ENCODE measurements around the gene CR1.
"Not testable (repeated sequence)": the region's sequence is repeated elsewhere in the genome, so short reads cannot be mapped to it uniquely, and the experiment has no call there.

The CR1 gene

DNA sequence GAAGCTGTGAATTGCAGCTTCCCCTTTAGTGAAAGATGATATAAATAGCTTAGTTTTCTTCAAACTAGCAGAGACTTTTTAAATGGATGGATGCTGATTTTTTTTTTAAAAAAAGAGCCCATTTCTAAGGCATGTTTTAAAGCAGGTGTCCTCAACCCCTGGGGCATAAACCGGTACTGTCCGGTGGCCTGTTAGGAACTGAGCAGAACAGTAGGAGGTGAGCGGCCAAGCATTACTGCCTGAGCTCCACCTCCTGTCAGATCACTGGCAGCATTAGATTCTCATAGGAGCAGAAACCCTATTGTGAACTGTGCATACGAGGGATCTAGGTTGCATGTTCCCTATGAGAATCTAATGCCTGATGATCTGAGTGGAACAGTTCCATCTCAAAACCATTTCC, 180.2 kb downstream of the CR1 start:
- DNase-seq (ENCODE audit: low spot score) = no peak

DNA sequence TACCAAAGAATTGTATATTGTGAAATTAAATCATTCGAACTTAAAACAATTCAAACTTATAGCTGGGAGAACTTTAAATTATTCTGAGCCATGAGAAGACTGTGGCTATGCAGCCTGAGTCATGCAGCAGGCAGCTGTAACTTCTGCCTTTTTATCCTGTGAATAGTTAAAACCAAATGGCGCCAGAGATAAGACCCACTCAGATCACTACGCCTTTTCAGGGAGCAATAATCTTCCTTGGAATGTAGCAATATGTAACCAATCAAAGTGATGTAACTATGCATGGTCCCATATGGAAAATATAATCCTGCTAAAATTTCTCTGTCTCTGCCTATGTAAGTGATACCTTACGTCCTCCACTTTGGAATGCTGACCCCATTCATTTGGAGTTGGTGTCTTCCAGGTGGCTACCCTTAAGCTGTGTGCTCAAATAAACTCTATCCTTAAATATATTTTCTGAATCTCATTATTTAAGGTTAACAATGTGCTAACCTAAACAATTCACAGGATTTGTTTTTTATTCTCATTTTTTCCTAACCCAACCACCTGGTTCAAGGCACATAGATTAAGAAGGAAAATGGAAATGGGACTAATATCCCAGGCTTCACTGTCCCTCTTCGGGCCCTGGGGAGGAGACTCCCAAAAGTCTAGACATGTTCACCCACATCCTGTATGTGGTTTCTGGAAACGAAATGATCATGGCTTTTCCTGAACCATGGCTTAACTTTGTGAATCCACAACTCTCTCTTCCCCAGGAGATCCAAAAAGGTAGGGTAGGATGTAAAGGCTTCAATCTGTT, 184.8 kb downstream of the CR1 start:
- DNase-seq (ENCODE audit: low spot score) = not testable (repeated sequence)

DNA sequence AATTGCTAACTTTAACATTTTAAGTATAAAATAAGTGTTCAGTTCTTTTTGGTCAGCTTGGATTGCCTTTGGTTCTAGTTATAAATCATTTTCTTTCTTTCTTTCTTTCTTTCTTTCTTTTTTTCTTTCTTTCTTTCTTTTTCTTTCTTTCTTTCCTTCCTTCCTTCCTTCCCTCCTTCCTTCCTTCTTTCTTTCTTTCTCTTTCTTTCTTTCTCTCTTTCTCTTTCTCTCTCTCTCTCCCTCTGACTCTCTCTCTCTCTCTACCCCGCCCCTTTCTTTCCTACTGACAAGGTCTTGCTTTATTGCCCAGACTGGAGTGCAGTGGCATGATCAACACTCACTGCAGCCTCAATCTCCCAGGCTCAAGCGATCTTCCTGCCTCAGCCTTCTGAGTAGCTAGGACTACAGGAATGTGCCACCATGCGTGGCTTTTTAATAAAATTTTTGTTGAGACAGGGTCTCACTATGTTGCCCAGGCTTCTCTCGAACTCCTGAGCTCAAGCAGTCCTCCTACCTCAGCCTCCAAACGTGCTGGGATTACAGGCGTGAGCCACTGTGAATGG, 187.0 kb downstream of the CR1 start:
- not testable (repeated sequence) for DNase-seq (ENCODE audit: low spot score)

DNA sequence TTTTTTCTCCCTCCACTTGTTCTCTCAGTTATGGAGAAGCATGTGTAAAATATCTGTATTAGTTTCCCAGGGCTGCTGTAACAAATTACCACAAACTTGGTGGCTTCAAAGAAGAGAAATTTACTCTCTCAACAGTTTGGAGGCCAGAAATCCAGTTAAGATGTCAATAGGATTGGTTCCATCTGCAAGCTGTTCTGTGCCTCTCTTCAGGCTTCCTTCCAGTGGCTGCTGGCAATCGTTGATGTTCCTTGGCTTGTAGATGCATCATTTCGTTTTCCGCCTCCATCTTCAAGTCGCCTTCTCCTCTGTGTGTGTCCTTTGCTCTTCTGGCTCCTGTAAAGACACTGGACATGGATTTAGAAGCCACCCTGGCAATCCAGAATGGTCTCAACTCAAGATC, 194.6 kb downstream of the CR1 start:
- not testable (repeated sequence) for DNase-seq (ENCODE audit: low spot score)

DNA sequence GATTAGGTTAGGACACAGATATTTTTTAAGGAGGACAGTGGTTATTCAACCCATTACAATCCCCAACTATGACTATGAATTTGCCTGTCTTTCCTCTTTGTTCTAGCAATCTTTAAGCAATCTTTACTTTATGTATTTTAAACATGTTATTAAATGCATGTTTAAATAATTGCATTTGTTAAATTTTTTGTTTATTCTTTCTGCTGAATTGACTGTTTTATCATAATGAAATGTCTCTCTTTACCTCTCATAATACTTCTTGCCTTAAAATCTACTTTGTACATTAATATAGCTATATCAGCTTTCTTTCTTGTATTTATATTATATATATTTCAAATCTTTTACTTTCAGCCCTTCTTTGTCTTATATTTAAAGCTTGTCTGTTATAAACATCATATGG, 195.1 kb downstream of the CR1 start:
- no peak for DNase-seq (ENCODE audit: low spot score)
